K562 (cell line): ENCODE data around the gene TRERF1. TPM values are rescaled to one million over a fixed set of nuclear protein-coding genes. Genes with fewer than 3 reads are reported as not detected.

Source experiments
- ATAC-seq: fragments of 200-7000 bp; cut with Tn5 transposase; 3 replicates; pipeline ENCODE4 v1.9.1; 2020; ENCODE audit warnings: moderate library complexity
- BruUV-seq: library from RNA; stranded (reverse); fragments of 400-500 nt; replicated peaks from 2 replicates; lab custom pipeline; 2021; lab: Mats Ljungman, UMichigan
- CTCF ChIA-PET: fragments of 300-600 bp; formaldehyde crosslinking; extraction: SDS; loops from one replicate; lab custom pipeline; 2021; ENCODE audit warnings: low intra/inter-chr PET ratio; lab: Yijun Ruan, JAX
- POLR2A ChIA-PET: fragments of 300-600, 350-650 bp; sonication (Branson Sonifier 250); formaldehyde crosslinking; extraction: SDS; loops from one replicate; lab custom pipeline; 2021; ENCODE audit warnings: antibody characterized with exemption, inconsistent platforms; lab: Yijun Ruan, JAX
- DNase-seq, 4 experiments: peaks; one replicate each; pipeline versions ENCODE4 v3.0.0 to v3.0.0-alpha.2; 2011 to 2018; ENCODE audit warnings: low spot score in 3 of 4, mixed read lengths in 3 of 4; ENCODE audit errors: extremely low read depth in 1 of 4
- FAIRE-seq: peaks from 2 replicates; lab custom pipeline; 2011; peaks lifted over from hg19 to GRCh38; lab: Jason Lieb, UNC
- H2AFZ ChIP-seq: 2 replicates; pipeline ENCODE4 v1.6.0; 2011; ENCODE audit warnings: low read depth, low read length, control low read depth, inconsistent platforms
- H3K27ac ChIP-seq: fragments of 200-600 bp; 3 replicates; pipeline ENCODE4 v1.8.0; 2011; ENCODE audit warnings: low read depth, mild to moderate bottlenecking, control low read depth, inconsistent platforms, low read length, moderate library complexity, mixed read lengths; ENCODE audit errors: extremely low read depth
- H3K27me3 ChIP-seq, 2 experiments: fragments of 300-600 bp in 1 of 2; 2 replicates in 1 of 2; 3 replicates in 1 of 2; pipeline versions ENCODE4 v1.6.0 to v1.8.0; 2011; ENCODE audit warnings: inconsistent platforms in 2 of 2, low read length in 2 of 2, mild to moderate bottlenecking in 1 of 2, mixed read lengths in 1 of 2, moderate library complexity in 1 of 2; ENCODE audit not compliant: control insufficient read depth in 2 of 2, insufficient read depth in 2 of 2
- H3K36me3 ChIP-seq: fragments of 300-600 bp; 3 replicates; pipeline ENCODE4 v1.8.0; 2011; ENCODE audit warnings: mild to moderate bottlenecking, low read length, inconsistent platforms; ENCODE audit not compliant: control insufficient read depth, insufficient read depth
- H3K4me1 ChIP-seq, 2 experiments: fragments of 200-600 bp in 1 of 2; replicated peaks in 1 of 2; 2 replicates in 1 of 2; 3 replicates in 1 of 2; pipeline versions ENCODE4 v1.5.1 to v1.8.0; 2011; ENCODE audit warnings: inconsistent platforms in 2 of 2, low read length in 2 of 2, mild to moderate bottlenecking in 1 of 2, mixed read lengths in 1 of 2, moderate library complexity in 1 of 2; ENCODE audit not compliant: control insufficient read depth in 2 of 2, insufficient read depth in 2 of 2
- H3K4me2 ChIP-seq: 2 replicates; pipeline ENCODE4 v1.6.1; 2011; ENCODE audit warnings: low read length, control low read depth, inconsistent platforms, mixed read lengths; ENCODE audit not compliant: insufficient read depth
- H3K4me3 ChIP-seq: fragments of 200-600 bp; sonication (generic), shearing (Covaris generic); 2 replicates; pipeline ENCODE4 v1.5.1; 2016; ENCODE audit warnings: control low read depth, inconsistent platforms
- H3K79me2 ChIP-seq: fragments of 200-600 bp; 3 replicates; pipeline ENCODE4 v1.8.0; 2011; ENCODE audit warnings: low read length, inconsistent platforms; ENCODE audit not compliant: control insufficient read depth, insufficient read depth
- H3K9ac ChIP-seq, 2 experiments: 2 replicates each; pipeline versions ENCODE4 v1.6.0 to v1.6.1; 2011; ENCODE audit warnings: low read depth in 2 of 2, low read length in 2 of 2, control low read depth in 1 of 2, inconsistent platforms in 1 of 2, mild to moderate bottlenecking in 1 of 2, mixed read lengths in 1 of 2; ENCODE audit not compliant: insufficient read depth in 1 of 2
- H3K9me1 ChIP-seq: one replicate; pipeline ENCODE4 v1.6.0; 2011; ENCODE audit warnings: inconsistent platforms, mild to moderate bottlenecking, low read length, moderate library complexity; ENCODE audit not compliant: control insufficient read depth, insufficient read depth
- H3K9me3 ChIP-seq: replicated peaks from 2 replicates; pipeline ENCODE4 v1.5.1; 2011; ENCODE audit warnings: low read depth, low read length, inconsistent platforms; ENCODE audit not compliant: control insufficient read depth, insufficient read depth
- H4K20me1 ChIP-seq: replicated peaks from 2 replicates; pipeline ENCODE4 v1.6.1; 2011; ENCODE audit warnings: low read length, inconsistent platforms, mixed read lengths; ENCODE audit not compliant: control insufficient read depth, insufficient read depth
- FOXA3 ChIP-seq, 2 experiments: fragments of 450-650 bp in 1 of 2; sonication (generic) in 1 of 2; formaldehyde crosslinking; IDR thresholded peaks in 1 of 2; conservative IDR thresholded peaks in 1 of 2; 2 replicates each; pipeline versions ENCODE4 v1.4.0 to v1.8.0; 2020 to 2022; ENCODE audit warnings: mild to moderate bottlenecking in 2 of 2, missing genetic modification reagents in 1 of 2
- NFRKB ChIP-seq: fragments of 450-650 bp; IDR thresholded peaks from 2 replicates; pipeline ENCODE4 v1.6.1; 2016; ENCODE audit warnings: low read depth
- NUFIP1 ChIP-seq: fragments of 450-650 bp; IDR thresholded peaks from 2 replicates; pipeline ENCODE4 v1.6.1; 2018; ENCODE audit not compliant: partially characterized antibody
- RBM25 ChIP-seq: fragments of 200-400 bp; formaldehyde crosslinking; IDR thresholded peaks from 2 replicates; pipeline ENCODE4 v1.6.1; 2018; ENCODE audit warnings: low read length, low read depth, moderate library complexity; ENCODE audit not compliant: severe bottlenecking
- SOX6 ChIP-seq: fragments of 450-650 bp; IDR thresholded peaks from 2 replicates; pipeline ENCODE4 v1.6.1; 2014; ENCODE audit warnings: mild to moderate bottlenecking
- ZBTB8A ChIP-seq: fragments of 450-650 bp; IDR thresholded peaks from 2 replicates; pipeline ENCODE4 v1.6.1; 2018; ENCODE audit warnings: mild to moderate bottlenecking, moderate library complexity; ENCODE audit not compliant: partially characterized antibody
- ZC3H4 ChIP-seq: sonication (generic); formaldehyde crosslinking; IDR thresholded peaks from 2 replicates; pipeline ENCODE4 v1.9.0; 2021; ENCODE audit warnings: missing genetic modification reagents, borderline replicate concordance
- ZNF197 ChIP-seq: fragments of 200-800 bp; sonication (Bioruptor generic); IDR thresholded peaks from 2 replicates; pipeline ENCODE4 v1.6.1; 2016; ENCODE audit warnings: low read depth, missing genetic modification characterization, missing compliant biosample characterization
- ZNF24 ChIP-seq: fragments of 450-650 bp; IDR thresholded peaks from 2 replicates; pipeline ENCODE4 v1.6.1; 2016
- WGBS: fragments of 100-300 bp; shearing (Covaris generic); methylation state at CpG from one replicate; pipeline ENCODE4 v1.1.6; 2016; ENCODE audit warnings: low coverage, mixed read lengths; ENCODE audit not compliant: insufficient coverage; ENCODE audit errors: missing lambda C conversion rate; 5-methylcytosine and 5-hydroxymethylcytosine counted together
- in situ Hi-C: fragments of 300-500 bp; cut with MboI; formaldehyde crosslinking; loops from 4 replicates; pipeline ENCODE4 v1.15.0; 2018; ENCODE audit warnings: inconsistent platforms, mixed read lengths
- intact Hi-C: fragments of 100-400 bp; cut with micrococcal nuclease; formaldehyde crosslinking; loops from 2 replicates; pipeline ENCODE4 v1.14.2; 2022
- polyA plus RNA-seq, 8 experiments: library from polyadenylated mRNA; depleted of rRNA in 4 of 8; stranded (reverse) in 5 of 8; unstranded in 3 of 8; fragments of >200 nt; fragmentation: Nextera tagmentation in 2 of 8; fragmentation: Illumina TruSeq in 1 of 8; extraction: Ambion mirVana in 2 of 8; extraction: Trizol in 1 of 8; gene quantifications; 2 replicates each; pipeline versions ENCODE4 v1.2.1 to v1.2.3, GENCODE V29; 2011 to 2014; ENCODE audit warnings: inconsistent platforms in 1 of 8, missing spikeins in 1 of 8
- total RNA-seq, 7 experiments: library from RNA; depleted of rRNA in 6 of 7; stranded (reverse); fragments of >200 nt in 6 of 7; fragmentation: Illumina TruSeq in 2 of 7; extraction: Trizol in 2 of 7; gene quantifications; 2 replicates each; pipeline versions ENCODE4 v1.2.1 to v1.2.3, GENCODE V29; 2011 to 2021; ENCODE audit warnings: low replicate concordance in 1 of 7
- TF ChIP-seq, protein P1 (sequence below): sonication (generic); formaldehyde crosslinking; IDR thresholded peaks from 2 replicates; pipeline ENCODE4 v1.8.1; 2023; ENCODE audit warnings: mild to moderate bottlenecking, missing genetic modification reagents
- TF ChIP-seq, protein P2 (sequence below): fragments of 250-450 bp; sonication (Bioruptor Pico); IDR thresholded peaks from 2 replicates; pipeline ENCODE4 v1.8.0; 2022; ENCODE audit warnings: inconsistent platforms, mild to moderate bottlenecking, moderate library complexity, borderline replicate concordance
- TF ChIP-seq, protein P3 (sequence below): IDR thresholded peaks from 2 replicates; pipeline ENCODE4 v1.6.1; 2016; ENCODE audit warnings: missing genetic modification characterization, missing compliant biosample characterization

Gene TRERF1
- total and polyA plus RNA-seq, 9 of the 15 experiments (the other 6 are each of a cell fraction or from before 2014, with no cell fraction given), result 0.04 to 0.20 (median 0.07) TPM; not detected in 3

DNA sequence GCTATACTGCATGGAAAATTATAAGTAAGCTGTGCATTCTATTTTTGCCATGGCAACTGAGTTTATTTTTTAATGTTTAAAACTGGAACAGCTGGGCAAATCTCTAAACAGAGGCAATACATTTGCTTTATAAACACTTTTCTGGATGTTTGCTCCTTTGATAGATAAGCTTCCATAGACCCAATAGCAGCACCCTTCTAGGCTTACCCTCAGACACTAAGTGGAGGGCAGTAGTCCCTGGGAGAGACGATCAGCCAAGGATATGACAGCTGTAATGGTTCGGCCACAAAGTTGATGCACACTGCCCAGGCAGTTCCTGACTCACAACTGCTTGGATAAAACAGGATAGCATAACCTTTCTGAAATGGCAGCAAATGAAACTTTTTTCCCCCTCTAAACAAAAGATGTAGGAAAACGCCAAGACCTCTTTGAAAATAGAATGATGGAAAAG, 225.5 kb downstream of the TRERF1 start (continued):
- TF ChIP-seq FOXA3 (CRISPR knock-in tag; conservative IDR thresholded peaks at IDR 0.05 in 1 of 2, IDR thresholded peaks at IDR 0.05 in 1 of 2) (no peak), RBM25 (no peak), ZNF197 (CRISPR knock-in tag) (no peak), ZNF24 (no peak), NUFIP1 (peak; percentile 50), ZC3H4 (CRISPR knock-in tag) (no peak), NFRKB (no peak), SOX6 (no peak)
- TF ChIP-seq, protein P1, sequence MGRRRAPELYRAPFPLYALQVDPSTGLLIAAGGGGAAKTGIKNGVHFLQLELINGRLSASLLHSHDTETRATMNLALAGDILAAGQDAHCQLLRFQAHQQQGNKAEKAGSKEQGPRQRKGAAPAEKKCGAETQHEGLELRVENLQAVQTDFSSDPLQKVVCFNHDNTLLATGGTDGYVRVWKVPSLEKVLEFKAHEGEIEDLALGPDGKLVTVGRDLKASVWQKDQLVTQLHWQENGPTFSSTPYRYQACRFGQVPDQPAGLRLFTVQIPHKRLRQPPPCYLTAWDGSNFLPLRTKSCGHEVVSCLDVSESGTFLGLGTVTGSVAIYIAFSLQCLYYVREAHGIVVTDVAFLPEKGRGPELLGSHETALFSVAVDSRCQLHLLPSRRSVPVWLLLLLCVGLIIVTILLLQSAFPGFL (CRISPR knock-in tag), result peak; percentile 20; the same call in 1 of the 2 replicates

DNA sequence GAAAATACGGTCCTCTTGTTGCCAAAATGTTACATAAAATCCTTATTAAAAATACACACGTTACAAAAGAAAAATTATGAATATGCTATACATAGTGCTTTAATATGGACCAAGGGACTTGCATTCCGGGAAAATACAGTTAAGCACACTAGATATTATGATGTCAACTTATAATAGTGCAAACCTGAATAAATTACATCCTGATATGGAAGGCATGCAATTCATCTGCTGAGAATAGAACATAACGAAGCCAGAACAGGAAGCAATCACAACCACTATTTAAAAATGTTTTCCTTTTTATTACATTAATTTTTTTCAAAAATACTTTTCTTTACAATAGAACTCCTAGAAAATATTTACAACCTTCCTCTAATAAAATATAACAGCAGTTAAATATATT, 226.3 kb downstream of the TRERF1 start:
- Histone ChIP-seq H3K27me3 (no peaks in the 10 kb centered on the region), H2AFZ (no peak overlapping the region), H3K36me3 (no peaks in the 10 kb centered on the region), H3K4me1 (peaks cover 11 to 25% of the 10 kb centered on the region in 2 experiments), H3K4me2 (no peak overlapping the region), H3K9me3 (no peaks in the 10 kb centered on the region), H3K9ac (no peak overlapping the region), H3K9me1 (no peaks in the 10 kb centered on the region), H3K27ac (no peak overlapping the region), H4K20me1 (no peaks in the 10 kb centered on the region), H3K79me2 (no peaks in the 10 kb centered on the region), H3K4me3 (no peak overlapping the region)
- DNase-seq (no peak), ATAC-seq (no peak), FAIRE-seq (no peak)
- in situ Hi-C loops (loop anchor here (10.0 kb wide), 1 partner anchor 441 kb away; the partner anchor contains the start of genes PRICKLE4 and TOMM6), intact Hi-C loops (no loop called here)
- ChIA-PET CTCF (interaction anchor here (0.7 to 1.1 kb wide), 2 partner anchors 57 to 149 kb away, joined by 5 read pairs; no protein-coding TSS in a partner anchor), POLR2A (interaction anchor here (1.1 to 2.0 kb wide), 2 partner anchors 8 to 654 kb away, joined by 4 to 13 read pairs; partner anchors contain the start of genes MRPS10 and RPL7L1)
- peak; percentile 16 for TF ChIP-seq ZBTB8A
- TF ChIP-seq, protein P2, sequence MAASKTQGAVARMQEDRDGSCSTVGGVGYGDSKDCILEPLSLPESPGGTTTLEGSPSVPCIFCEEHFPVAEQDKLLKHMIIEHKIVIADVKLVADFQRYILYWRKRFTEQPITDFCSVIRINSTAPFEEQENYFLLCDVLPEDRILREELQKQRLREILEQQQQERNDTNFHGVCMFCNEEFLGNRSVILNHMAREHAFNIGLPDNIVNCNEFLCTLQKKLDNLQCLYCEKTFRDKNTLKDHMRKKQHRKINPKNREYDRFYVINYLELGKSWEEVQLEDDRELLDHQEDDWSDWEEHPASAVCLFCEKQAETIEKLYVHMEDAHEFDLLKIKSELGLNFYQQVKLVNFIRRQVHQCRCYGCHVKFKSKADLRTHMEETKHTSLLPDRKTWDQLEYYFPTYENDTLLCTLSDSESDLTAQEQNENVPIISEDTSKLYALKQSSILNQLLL (CRISPR knock-in tag), result no peak
- TF ChIP-seq, protein P3, sequence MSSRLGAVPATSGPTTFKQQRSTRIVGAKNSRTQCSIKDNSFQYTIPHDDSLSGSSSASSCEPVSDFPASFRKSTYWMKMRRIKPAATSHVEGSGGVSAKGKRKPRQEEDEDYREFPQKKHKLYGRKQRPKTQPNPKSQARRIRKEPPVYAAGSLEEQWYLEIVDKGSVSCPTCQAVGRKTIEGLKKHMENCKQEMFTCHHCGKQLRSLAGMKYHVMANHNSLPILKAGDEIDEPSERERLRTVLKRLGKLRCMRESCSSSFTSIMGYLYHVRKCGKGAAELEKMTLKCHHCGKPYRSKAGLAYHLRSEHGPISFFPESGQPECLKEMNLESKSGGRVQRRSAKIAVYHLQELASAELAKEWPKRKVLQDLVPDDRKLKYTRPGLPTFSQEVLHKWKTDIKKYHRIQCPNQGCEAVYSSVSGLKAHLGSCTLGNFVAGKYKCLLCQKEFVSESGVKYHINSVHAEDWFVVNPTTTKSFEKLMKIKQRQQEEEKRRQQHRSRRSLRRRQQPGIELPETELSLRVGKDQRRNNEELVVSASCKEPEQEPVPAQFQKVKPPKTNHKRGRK, result 0 out of 2 replicates have a peak, but pooled peaks have one; percentile 13
- no TSS peak for BruUV-seq
- WGBS, result 69% methylated on average over 4 of the region's 4 CpGs
